Gastroesophageal sphincter (tissue), 2 donors: ENCODE measurements around the gene GRAMD4.

ENCODE experiments used
- POLR2A ChIP-seq, 2 donors: fragments of 450-650 bp; IDR thresholded peaks; one replicate each; pipeline ENCODE4 v1.6.1; 2017; ENCODE audit warnings: antibody characterized with exemption in 2 of 2, mild to moderate bottlenecking in 2 of 2, moderate library complexity in 1 of 2
- POLR2AphosphoS5 ChIP-seq: sonication (generic); formaldehyde crosslinking; IDR thresholded peaks from one replicate; pipeline ENCODE4 v1.6.1; 2017; ENCODE audit warnings: antibody characterized with exemption

DNA sequence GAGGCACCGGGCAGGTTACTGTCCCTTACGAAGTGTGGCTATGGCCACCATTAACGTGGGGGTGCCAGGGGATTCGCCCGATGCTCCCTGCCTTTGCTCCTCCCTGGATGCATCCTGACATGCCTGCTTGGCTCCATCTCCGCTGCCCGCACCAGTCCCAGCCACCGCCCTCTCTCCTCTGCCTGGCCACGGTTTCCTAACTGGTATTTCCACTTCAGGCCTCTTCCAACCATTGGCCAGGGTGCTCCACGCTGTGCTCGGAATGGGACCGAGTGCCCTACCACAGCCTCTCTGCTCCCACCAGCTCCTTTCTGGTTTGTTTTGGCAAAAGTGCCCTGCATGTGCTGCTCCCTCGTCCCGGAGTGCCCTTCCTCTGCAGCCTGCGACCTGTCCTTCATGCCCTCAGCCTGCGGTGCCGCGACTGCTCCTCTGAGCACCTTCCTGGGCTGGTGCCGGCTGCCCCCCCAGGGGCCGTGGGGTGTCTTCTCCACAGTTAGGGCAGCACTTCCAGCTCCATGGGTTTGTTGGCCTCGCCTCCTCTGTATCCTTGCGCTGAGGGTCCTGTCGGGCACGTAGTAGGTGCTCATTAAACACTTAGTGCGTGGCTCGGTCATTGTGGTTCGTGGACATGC lies 12.6 kb upstream of the GRAMD4 start:
- TF ChIP-seq POLR2A (IDR thresholded peaks at IDR 0.05) = no peak
- no peak for TF ChIP-seq POLR2AphosphoS5
